ENCODE data around the gene MBOAT1.

The MBOAT1 gene

GRCh38 chr6:20092071-20092566, 120.2 kb downstream of the MBOAT1 start:
- peak; percentile 56 to 92 (median 68) for DNase-seq

GRCh38 chr6:20086992-20087391, 125.3 kb downstream of the MBOAT1 start:
- DNase-seq: no peak

GRCh38 chr6:20085817-20086216, 126.5 kb downstream of the MBOAT1 start:
- DNase-seq: no peak

GRCh38 chr6:20084411-20084810, 127.9 kb downstream of the MBOAT1 start:
- no peak for DNase-seq

GRCh38 chr6:20071998-20072397, 140.3 kb downstream of the MBOAT1 start:
- no peak for DNase-seq

GRCh38 chr6:20070047-20070446, 142.2 kb downstream of the MBOAT1 start:
- DNase-seq: no peak

GRCh38 chr6:20069021-20069522, 143.2 kb downstream of the MBOAT1 start:
- peak in 2 of 3 experiments; percentile 94 to 99 for DNase-seq

- peak in 1 of 3 experiments; percentile 77 for DNase-seq
Observed at GRCh38 chr6:20068421-20068988, 143.8 kb downstream of the MBOAT1 start.

- no peak for DNase-seq
Observed at GRCh38 chr6:20061952-20062351, 150.3 kb downstream of the MBOAT1 start.

- DNase-seq: no peak
Observed at GRCh38 chr6:20060252-20060651, 152.0 kb downstream of the MBOAT1 start.

GRCh38 chr6:20058912-20059311, 153.4 kb downstream of the MBOAT1 start:
- no peak for DNase-seq

GRCh38 chr6:20058121-20058905, 154.0 kb downstream of the MBOAT1 start:
- DNase-seq: peak in 2 of 3 experiments; percentile 62 to 80

GRCh38 chr6:20056350-20056992, 155.8 kb downstream of the MBOAT1 start:
- peak; percentile 63 to 89 (median 73) for DNase-seq

- no peak for DNase-seq
Observed at GRCh38 chr6:20055916-20056315, 156.4 kb downstream of the MBOAT1 start.

Data from NCI-H1417 (cell line).